Stimulated activated CD4-positive, alpha-beta T cell treated with anti-CD3 and anti-CD28 coated beads, Interleukin-4, amount 100 ng/mL, for 1 hour (primary cell): ENCODE measurements around the gene CFAP126.
"Not testable (repeated sequence)": the region's sequence is repeated elsewhere in the genome, so short reads cannot be mapped to it uniquely, and the experiment has no call there.

Experiments used
- DNase-seq: peaks from one replicate; pipeline ENCODE4 v3.0.0-alpha.2; 2020

The CFAP126 gene

GRCh38 chr1:161379071-161379470 is 11.4 kb upstream of the CFAP126 start:
- no peak for DNase-seq

GRCh38 chr1:161378014-161378413 is 10.3 kb upstream of the CFAP126 start:
- DNase-seq = no peak

GRCh38 chr1:161374373-161374772 is 6.7 kb upstream of the CFAP126 start:
- no peak for DNase-seq

DNA sequence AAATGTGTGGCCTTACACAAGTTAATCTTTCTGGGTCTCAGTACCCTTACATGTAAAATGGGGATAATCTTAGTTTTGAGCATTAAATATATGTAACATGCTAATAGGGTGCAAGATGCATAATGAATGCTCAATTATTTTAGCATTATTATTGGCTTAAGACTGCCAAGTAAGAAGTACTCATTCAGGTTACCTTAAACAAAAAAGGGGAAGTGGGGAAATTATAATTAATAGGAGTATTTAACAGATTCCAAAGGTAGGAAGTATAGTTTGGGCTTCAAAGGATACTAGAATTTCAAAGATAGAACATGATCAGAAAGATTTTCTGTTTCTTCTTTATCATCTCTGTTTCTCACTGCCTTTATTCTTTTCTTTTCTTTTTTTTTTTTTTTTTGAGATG is 5.8 kb upstream of the CFAP126 start:
- no peak for DNase-seq

- DNase-seq = no peak
These were observed 2.5 kb downstream of the CFAP126 start for GRCh38 chr1:161365207-161365606.

DNA sequence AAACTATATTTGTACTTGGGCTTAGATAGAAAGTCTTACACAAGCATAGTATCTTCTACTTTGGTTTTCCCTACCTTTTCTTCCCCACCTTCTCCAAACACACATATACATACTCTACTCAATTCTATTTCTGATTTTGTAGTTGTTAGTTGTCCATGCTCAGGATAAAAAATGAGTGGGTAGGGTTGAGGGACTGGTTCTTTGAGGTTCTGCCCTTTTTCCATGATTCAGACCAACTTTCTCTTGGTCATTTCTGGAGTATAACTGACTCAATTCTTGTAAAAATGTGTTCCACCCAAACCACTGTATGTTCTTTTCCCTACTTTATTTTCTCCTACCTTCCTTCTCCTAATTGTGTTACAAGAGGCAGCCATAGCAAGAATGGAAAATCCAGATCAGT is 3.3 kb downstream of the CFAP126 start:
- DNase-seq = no peak

- no peak for DNase-seq
These were observed 8.4 kb downstream of the CFAP126 start for GRCh38 chr1:161359291-161359690.

DNA sequence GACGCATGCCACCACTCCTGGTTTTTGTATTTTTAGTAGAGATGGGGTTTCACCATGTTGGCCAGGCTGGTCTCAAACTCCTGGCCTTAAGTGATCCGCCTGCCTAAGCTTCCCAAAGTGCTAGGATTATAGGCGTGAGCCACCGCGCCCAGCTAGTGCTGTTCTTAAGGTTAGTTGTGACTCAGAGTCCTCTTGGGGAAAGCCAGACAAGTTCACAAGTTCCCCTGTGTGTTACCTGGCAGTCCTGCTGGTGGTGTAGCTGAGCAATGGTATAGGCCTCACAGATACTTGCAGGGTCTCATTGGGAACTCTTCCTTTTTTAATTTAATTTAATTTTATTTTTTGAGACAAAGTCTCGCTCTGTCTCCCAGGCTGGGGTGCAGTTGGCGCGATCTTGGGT is 10.6 kb downstream of the CFAP126 start:
- DNase-seq = no peak

DNA sequence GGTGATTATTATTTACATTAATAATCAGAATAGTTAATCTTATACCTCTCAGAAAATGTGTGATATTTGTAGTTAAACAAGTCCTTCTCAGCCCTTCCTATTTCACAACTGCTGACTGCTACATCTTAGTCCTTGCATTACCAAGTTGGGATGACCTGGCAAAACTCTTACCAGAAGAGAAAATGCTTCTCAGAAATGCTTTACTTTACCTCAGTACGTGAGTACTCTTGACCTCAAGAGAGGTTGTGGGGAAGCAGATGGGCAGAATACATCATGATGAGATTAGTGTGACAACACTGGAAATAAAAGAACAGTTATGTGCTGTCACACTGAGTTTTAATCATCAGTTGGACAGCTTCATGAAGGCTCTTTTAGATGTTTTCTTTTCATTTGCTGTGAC is 16.2 kb downstream of the CFAP126 start:
- no peak for DNase-seq

DNA sequence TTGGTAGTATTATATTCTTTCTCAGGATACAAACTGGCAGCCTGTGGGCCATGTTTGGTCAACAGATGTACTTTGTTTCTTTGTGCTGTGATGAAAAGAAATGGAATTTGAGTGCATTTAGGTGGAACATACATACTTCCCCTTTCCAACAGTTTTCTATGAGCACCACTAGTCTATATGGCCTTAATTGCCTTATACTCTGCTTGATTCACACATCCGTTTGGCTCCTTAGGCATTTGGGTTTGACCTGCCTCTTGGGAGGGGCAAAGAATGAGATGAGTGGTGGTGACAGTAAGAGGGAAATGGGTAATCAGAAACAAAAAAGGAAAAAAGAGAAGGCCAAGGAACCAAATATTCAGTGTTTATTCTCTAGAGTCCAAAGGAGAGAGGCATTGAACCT is 17.0 kb downstream of the CFAP126 start:
- no peak for DNase-seq

GRCh38 chr1:161342821-161343220 is 24.9 kb downstream of the CFAP126 start:
- DNase-seq = no peak

DNA sequence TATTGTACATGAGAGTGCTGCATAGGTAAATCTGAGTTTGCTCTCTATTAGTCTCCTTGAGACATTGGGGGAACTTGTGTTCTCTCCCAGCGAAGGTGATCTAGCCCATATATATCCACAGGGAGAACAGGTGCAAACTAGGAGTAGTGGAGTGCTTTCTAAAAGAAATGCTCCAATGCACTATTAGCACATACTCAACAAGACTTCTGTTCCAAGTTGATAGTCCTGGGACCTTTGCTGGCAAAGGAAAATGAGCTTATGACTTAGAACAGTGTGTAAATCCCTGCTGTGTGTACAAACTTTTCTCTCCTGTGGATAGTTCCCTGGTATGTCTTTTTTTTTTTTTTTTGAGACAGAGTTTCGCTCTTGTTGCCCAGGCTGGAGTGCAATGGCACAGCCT is 25.5 kb downstream of the CFAP126 start:
- no peak for DNase-seq

GRCh38 chr1:161335796-161336195 is 31.9 kb downstream of the CFAP126 start:
- DNase-seq = no peak

GRCh38 chr1:161333166-161333565 is 34.5 kb downstream of the CFAP126 start:
- DNase-seq = no peak

DNA sequence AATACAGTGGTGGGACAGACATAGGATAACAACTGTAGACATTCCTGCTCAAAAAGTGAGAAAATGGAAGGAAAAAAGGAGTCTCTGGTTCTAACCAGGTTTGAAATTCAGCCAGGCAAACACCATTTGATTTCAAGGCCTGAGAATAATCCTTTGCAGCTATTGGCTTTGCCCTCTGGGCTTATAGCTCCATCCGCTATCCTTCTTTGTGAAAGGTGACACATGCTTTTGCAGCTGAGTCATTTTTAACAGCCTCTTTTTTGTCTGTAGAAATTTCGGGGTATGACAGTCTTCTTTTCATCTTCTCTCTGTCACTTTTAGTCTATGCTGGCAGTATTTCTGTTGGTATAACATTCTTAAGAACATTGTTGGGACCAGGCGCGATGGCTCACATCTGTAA is 37.3 kb downstream of the CFAP126 start:
- DNase-seq = no peak

DNA sequence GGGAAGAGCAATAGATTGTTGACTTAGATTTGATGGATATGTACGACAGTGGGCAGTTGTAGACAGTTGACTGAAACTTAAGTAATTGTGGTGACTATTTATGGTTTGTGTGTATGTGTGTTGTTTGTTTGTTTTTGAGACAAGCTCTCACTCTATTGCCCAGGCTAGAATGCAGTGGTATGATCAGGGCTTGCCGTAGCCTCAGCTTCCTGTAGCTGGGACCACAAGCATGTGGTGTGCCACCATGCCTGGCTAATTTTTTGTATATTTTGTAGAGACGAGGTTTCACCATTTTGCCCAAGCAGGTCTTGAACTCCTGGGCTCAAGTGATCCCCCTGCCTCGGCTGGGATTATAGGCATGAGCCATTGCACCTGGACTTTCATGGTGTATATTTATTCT is 43.7 kb downstream of the CFAP126 start:
- DNase-seq = no peak

- DNase-seq = not testable (repeated sequence)
These were observed 51.6 kb downstream of the CFAP126 start for GRCh38 chr1:161315841-161316674.
